ENCODE data around the gene NPAS2. TPM values are rescaled to one million over a fixed set of nuclear protein-coding genes. Genes with fewer than 3 reads are reported as not detected.

NPAS2 gene
- total RNA-seq, 4 donors from 2014 or later: 14.1 to 45.8 (median 28.1) TPM

DNA sequence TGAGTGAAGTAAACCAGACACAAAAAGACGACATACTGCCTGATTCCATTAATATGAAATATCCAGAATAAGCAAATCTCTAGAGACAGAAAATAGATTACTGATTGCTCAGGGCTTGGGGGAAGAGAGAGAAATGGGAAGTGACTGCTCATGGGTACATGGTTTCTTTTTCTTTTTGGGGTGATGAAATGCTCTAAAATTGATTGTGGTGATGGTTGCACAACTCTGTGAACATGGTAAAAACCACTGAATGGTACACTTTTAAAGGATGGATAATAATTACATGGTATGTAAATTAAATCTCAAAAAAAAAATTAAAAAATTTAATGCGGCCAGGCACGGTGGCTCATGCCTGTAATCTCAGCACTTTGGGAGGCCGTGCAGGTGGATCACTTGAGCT lies 221.5 kb downstream of the NPAS2 start:
- no peak for TF ChIP-seq POLR2AphosphoS5 (IDR thresholded peaks at IDR 0.05)
- TF ChIP-seq, protein P1, sequence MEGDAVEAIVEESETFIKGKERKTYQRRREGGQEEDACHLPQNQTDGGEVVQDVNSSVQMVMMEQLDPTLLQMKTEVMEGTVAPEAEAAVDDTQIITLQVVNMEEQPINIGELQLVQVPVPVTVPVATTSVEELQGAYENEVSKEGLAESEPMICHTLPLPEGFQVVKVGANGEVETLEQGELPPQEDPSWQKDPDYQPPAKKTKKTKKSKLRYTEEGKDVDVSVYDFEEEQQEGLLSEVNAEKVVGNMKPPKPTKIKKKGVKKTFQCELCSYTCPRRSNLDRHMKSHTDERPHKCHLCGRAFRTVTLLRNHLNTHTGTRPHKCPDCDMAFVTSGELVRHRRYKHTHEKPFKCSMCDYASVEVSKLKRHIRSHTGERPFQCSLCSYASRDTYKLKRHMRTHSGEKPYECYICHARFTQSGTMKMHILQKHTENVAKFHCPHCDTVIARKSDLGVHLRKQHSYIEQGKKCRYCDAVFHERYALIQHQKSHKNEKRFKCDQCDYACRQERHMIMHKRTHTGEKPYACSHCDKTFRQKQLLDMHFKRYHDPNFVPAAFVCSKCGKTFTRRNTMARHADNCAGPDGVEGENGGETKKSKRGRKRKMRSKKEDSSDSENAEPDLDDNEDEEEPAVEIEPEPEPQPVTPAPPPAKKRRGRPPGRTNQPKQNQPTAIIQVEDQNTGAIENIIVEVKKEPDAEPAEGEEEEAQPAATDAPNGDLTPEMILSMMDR (IDR thresholded peaks at IDR 0.05): no peak
- TF ChIP-seq EP300 (IDR thresholded peaks at IDR 0.05): no peak
- TF ChIP-seq POLR2A (IDR thresholded peaks at IDR 0.05; ENCODE audit: low read depth): no peak
- Histone ChIP-seq H3K4me3 (no peak overlapping the region), H3K27me3 (no peaks in the 10 kb centered on the region), H3K4me1 (no peaks in the 10 kb centered on the region), H3K36me3 (peaks cover 14 to 47% (median 39%) of the 10 kb centered on the region in 4 donors), H3K9me3 (no peaks in the 10 kb centered on the region), H3K27ac (replicated peaks in 1 of 4) (no peak overlapping the region)
- intact Hi-C loops (cut with DNase I): loop anchor here (10.0 kb wide), 1 partner anchor 63 kb away; no protein-coding TSS in a partner anchor
- no peak for DNase-seq (ENCODE audit: extremely low spot score)
- WGBS: 76% methylated on average over 4 of the region's 4 CpGs

DNA sequence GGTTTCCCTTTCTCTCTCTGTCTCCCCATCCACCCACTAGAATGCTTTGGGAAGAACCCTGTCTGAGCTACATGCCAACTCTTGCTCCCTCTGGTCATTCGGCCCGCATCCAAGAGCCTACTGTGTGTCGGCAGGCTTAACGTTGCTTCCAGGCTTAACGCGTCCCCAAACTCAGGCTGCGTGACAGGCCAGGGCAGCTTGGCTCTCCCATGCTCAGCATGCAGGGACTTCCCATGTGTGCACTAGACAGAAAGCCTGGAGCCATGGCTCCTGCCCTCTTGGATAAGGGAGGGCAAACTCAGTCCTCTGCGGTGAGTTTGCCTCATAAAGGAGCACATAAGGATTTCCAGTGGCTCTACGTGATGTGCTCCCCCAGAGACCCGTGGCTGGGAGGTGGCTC lies 225.4 kb downstream of the NPAS2 start:
- intact Hi-C loops (cut with DNase I): loop anchor here (10.0 kb wide), 1 partner anchor 59 kb away; no protein-coding TSS in a partner anchor
- Histone ChIP-seq H3K27me3 (no peaks in the 10 kb centered on the region), H3K9me3 (no peaks in the 10 kb centered on the region), H3K27ac (replicated peaks in 1 of 4) (no peak overlapping the region), H3K4me1 (peaks cover 9 to 14% (median 11%) of the 10 kb centered on the region in 4 donors), H3K4me3 (no peak overlapping the region), H3K36me3 (peaks cover 4 to 28% (median 24%) of the 10 kb centered on the region in 4 donors)
- DNase-seq (ENCODE audit: extremely low spot score): no peak
- TF ChIP-seq POLR2A (IDR thresholded peaks at IDR 0.05; ENCODE audit: low read depth) (no peak), POLR2AphosphoS5 (IDR thresholded peaks at IDR 0.05) (no peak), EP300 (IDR thresholded peaks at IDR 0.05) (no peak)
- TF ChIP-seq, protein P1 (IDR thresholded peaks at IDR 0.05): no peak
- WGBS: 95% methylated on average over 7 of the region's 10 CpGs

Other genes starting within 250 kb of the NPAS2 start
- gene RPL31, start 182.2 kb downstream of the NPAS2 start, total RNA-seq: 1,000 to 10,000 TPM in 3 of 4 donors, 100 to 1,000 TPM in 1; 645 to 2,101 (median 1,206) TPM

Measured in esophagus muscularis mucosa (tissue), 4 donors.